GM12892 (cell line): ENCODE measurements around the gene AMY2A. TPM values are rescaled to one million over a fixed set of nuclear protein-coding genes. Genes with fewer than 3 reads are reported as not detected.
"Not testable (repeated sequence)": the region's sequence is repeated elsewhere in the genome, so short reads cannot be mapped to it uniquely, and the experiment has no call there.

Source experiments
- DNase-seq: peaks from one replicate; pipeline ENCODE4 v3.0.0; 2011; ENCODE audit not compliant: insufficient read length
- FAIRE-seq: peaks from 2 replicates; lab custom pipeline; 2011; peaks lifted over from hg19 to GRCh38; lab: Jason Lieb, UNC
- POLR2A ChIP-seq: IDR thresholded peaks from 2 replicates; pipeline ENCODE4 v1.6.1; 2011; ENCODE audit warnings: low read depth, low read length, control low read depth
- POLR2AphosphoS5 ChIP-seq: IDR thresholded peaks from 2 replicates; pipeline ENCODE4 v1.6.1; 2011; ENCODE audit warnings: low read depth, low read length, control low read depth
- TAF1 ChIP-seq: IDR thresholded peaks from 2 replicates; pipeline ENCODE4 v1.6.1; 2011; ENCODE audit warnings: low read depth, mild to moderate bottlenecking, control low read depth, low read length, borderline replicate concordance
- polyA plus RNA-seq: library from polyadenylated mRNA; unstranded; fragments of >200 nt; gene quantifications from one replicate; pipeline ENCODE4 v1.2.1, GENCODE V29; 2012; ENCODE audit warnings: missing spikeins, inconsistent platforms; ENCODE audit not compliant: missing spikeins

Gene AMY2A
- polyA plus RNA-seq, result not detected

DNA sequence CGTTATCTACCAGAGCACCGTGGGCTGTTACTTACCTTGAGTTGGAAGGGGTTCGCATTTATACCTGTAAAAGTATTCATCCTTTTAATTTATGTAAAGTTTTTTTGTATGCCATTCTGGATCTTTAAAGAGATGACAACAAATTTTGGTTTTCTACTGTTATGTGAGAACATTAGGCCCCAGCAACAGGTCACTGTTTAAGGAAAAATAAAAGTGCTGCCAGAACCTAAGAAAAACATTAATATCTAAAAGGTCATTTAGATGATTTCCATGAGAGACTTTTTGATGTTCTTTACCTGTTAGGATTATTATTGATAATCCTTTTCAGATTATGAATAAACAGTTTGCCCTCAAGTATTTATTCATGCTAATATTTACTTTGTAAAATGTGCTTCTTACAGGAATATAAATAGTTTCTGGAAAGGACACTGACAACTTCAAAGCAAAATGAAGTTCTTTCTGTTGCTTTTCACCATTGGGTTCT lies at the start of gene AMY2A:
Gene AMY2A, plus strand, starts transcription at position 434 of the 484 bp plus-strand sequence. Its CDS starts 14 bp downstream, at position 448.
- FAIRE-seq, DNase-seq: not testable (repeated sequence)

DNA sequence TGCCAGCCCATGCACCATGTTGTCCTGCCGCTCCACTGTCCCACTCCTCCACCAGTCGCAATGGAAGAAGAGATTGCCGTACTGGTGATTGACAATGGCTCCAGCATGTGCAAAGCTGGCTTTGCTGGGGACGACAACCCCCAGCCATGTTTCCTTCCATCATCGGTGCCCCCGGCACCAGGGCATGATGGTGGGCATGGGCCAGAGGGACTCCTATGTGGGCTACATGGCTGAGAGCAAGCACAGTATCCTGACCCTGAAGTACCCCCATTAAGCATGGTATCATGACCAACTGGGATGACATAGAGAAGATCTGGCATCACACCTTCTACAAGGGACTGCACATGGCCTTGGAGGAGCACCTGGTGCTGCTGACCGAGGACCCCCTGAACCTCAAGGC lies 47.7 kb upstream of the AMY2A start:
- no peak for FAIRE-seq
- no peak for DNase-seq
- TF ChIP-seq POLR2A (no peak), TAF1 (no peak), POLR2AphosphoS5 (no peak)

DNA sequence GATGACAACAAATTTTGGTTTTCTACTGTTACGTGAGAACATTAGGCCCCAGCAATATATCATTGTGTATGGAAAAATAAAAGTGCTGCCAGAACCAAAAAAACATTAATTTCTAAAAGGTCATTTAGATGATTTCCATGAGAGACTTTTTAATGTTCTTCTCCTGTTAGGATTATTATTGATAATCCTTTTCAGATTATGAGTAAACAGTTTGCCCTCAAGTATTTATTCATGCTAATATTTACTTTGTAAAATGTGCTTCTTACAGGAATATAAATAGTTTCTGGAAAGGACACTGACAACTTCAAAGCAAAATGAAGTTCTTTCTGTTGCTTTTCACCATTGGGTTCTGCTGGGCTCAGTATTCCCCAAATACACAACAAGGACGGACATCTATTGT lies 45.9 kb upstream of the AMY2A start, which contains the start of gene AMY2B:
Gene AMY2B, plus strand, starts transcription at position 301 of the 400 bp plus-strand sequence. Its CDS starts 14 bp downstream, at position 315.
- not testable (repeated sequence) for DNase-seq, FAIRE-seq

DNA sequence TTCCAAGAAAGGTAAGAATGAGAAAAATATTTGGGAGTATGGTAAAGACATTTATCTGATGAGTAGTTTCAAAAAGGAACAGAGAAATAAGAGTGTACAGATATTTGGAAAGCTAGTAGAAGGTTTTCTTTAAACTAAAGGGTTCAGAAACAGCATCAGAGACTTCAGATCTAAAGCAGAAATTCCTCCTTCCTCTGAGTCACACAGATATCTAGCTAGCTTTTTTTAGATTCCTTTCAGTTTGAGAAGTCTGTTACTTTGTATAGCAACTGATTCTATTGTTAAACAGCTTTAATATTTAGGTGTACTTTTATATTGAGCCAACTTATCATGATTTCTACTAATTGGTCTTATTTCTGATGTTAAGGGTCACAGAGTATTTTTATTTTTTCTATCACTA lies 41.2 kb upstream of the AMY2A start:
- no peak for DNase-seq
- TF ChIP-seq POLR2AphosphoS5 (no peak), POLR2A (no peak), TAF1 (no peak)
- FAIRE-seq, result no peak

DNA sequence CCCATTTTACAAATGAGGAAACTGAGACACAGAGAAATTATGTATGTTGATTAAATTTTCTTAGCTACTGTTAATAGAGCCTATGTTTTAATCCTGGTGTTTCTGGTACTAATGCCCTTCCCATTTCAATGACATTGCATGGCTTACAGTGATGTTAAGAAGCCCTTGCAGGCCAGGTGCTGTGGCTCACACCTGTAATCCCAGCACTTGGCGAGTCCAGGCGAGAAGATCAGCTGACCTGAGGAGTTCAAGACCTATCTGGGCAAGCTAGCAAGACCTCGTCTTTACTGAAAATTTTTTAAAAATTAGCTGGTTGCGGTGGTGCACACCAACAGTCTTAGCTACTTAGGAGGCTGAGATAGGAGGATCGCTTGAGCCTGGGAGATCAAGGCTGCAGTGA lies 40.4 kb upstream of the AMY2A start:
- DNase-seq, FAIRE-seq: not testable (repeated sequence)

DNA sequence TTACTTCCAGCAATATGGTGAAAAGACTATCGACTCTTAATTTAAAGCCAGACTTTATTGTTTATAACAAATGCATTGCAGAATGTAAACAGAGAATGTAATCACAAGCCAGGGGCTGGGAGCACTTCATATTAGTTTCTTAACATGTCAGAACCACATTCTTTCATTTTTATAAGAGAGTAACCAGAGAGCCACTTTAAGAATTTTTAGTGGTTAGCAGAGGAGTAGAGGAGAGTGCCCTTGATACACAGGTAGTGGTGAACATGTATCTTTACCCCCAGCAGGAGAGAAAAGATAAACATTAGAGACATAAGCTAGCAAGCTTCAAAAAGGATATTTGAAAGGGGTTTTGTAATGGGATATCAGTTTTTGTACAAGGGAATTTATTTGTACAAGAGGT lies 34.8 kb upstream of the AMY2A start:
- no peak for TF ChIP-seq POLR2A
- TF ChIP-seq TAF1, result no peak
- no peak for TF ChIP-seq POLR2AphosphoS5
- DNase-seq, result no peak
- no peak for FAIRE-seq

DNA sequence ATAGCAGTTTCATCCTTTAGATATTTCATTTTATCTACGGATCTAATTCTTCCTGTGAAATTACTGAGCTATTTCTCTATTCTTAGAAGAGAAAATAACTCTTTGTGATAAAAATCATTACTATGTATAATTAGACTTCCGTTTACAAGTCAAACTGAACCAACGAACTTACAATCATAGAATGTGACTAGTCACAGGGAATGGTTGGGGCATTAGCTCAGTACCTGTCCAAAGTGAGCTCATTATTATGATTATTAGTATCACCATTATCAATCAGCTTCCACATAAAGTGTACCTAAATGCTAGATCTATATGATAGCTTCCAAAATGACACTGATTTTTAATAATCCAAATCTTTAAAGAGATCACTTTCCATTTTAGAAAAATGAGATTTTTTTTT lies 33.3 kb upstream of the AMY2A start:
- FAIRE-seq (no peak), DNase-seq (no peak)
- TF ChIP-seq POLR2AphosphoS5 (no peak), POLR2A (no peak), TAF1 (no peak)

DNA sequence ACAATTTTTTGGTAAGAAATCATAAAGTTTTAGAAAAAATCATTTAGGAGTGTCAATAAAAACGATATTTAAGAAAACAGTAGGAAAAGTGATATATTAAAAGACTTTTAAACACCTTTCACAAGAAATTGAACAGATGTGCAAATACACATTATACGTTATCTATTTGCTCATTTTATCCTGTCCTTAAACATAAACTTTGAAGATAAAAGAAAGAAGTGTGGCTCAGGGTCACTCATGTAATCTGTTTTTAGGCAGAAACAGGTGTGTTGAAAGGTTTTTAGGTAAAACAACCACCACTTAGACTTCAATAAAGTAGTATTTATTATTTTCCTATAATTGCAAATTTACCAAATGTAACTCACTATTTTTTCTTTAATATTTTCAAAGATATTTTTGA lies 32.7 kb upstream of the AMY2A start:
- no peak for TF ChIP-seq TAF1
- FAIRE-seq, result no peak
- DNase-seq, result no peak

DNA sequence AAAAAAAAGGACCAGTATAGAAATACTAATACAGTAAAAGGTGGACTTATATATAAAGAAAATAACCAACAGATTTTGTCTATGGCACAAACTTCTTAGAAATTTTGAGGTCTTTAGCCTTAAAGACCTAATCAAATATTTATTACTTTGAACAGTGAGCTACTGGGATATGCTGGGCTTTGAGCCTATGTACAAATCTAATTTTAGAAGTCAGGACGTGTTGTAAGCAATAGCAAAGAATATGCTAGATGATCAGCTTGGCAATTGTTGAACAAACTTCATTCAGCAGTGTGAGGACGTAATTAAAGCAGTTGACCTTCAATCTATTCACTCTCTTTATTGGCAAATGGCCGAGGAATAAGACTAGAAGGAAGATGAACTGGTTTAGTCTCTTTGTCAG lies 14.5 kb upstream of the AMY2A start:
- peak; percentile 86 for FAIRE-seq

DNA sequence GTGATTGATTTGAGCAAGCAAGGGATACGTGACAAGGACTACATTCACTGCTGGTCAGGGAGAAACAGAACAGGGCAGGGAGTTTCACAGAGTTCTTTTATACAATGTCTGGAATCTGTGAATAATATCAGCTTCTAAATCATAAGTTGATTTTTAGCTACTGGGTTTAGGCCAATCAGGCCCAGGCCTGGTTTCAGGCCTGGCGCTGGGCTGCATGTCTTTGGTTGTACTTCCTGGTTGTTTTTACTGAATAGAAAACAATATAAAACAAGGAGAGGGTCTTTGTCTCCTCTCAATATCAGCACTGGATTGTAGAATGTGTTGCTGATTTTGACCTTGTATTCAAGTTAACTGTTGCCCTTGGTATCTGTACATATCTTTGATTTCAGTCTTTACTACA lies 865 bp upstream of the AMY2A start:
- DNase-seq, result no peak
- FAIRE-seq, result no peak
- TF ChIP-seq POLR2A, result no peak
- no peak for TF ChIP-seq POLR2AphosphoS5

More for the DNA sequence above, 14.5 kb upstream of the AMY2A start:
- not testable (repeated sequence) for DNase-seq

DNA sequence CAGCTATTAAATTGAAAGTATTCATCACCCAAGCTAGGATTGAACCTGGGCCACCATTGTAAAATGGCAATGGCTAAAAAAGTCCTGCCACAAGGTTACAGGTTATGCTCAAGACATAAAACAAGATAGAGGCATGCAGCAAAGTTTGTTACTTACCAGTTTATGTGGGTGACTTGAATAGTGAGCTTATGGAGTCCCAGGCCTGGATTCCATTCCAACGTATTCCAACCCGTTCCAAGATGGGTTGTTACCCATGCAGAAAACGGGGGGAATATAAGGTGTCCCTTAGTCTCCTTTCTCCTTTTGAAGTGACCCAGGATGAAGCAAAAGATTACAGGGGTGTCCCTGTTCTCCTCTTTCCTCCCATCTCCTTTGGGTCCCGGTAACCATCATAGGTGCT lies 10.2 kb downstream of the AMY2A start:
- not testable (repeated sequence) for FAIRE-seq

DNA sequence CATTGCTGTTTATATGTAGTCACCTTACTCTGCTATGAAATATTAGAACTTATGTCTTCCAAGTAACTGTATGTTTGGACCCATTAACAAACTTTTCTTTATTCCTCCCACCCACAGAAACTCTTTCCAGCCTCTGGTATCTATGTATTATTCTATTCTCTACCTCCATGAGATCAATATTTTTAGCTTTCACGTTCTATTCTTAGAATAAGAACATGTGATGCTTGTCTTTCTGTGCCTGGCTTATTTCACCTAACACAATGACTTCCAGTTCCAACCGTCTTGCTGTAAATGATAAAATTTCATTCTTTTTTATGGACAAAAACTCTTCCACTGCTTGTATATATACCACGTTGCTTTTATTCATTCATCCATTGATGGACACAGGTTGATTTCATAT lies 24.0 kb downstream of the AMY2A start:
- DNase-seq, FAIRE-seq: not testable (repeated sequence)

More for the DNA sequence above, 10.2 kb downstream of the AMY2A start:
- DNase-seq, result not testable (repeated sequence)

DNA sequence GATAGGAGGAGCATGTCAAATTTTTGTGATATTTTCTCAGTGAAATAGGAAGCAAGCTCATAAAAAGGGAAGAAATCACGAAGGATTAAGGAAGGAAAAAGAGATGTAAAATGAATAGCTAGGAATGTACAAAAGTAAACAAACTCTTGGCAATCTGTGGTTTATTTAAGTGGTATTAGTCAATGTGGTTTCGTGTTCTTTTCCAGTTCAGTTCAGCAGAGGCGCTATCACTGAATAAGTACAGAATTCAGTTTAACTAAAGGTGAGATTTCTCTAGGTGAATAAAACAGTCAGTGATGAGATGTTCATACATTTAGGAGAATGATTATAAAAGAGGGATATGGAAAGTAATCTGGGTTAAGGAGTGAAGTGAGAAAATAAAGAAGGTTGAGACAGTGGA lies 26.7 kb downstream of the AMY2A start:
- DNase-seq, FAIRE-seq: not testable (repeated sequence)

DNA sequence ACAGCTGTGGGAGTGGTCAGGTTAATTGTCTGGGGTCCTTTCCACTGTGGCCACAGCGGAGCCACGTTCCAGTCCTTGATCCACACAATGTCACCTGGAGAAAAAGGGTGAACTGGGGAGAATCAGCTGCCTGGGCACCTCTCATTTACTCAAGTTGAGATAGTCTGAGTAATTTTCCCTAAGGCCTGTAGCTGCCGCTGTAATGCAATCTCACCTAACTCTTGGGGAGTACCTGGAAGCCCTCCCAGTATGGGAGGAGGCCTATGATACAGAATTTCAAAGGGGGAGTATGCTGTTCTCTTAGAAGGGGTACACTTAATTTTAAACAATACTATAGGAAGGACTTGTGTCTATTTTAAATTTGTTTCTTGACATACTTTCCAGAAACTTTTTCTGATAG lies 33.1 kb downstream of the AMY2A start:
- not testable (repeated sequence) for DNase-seq, FAIRE-seq

DNA sequence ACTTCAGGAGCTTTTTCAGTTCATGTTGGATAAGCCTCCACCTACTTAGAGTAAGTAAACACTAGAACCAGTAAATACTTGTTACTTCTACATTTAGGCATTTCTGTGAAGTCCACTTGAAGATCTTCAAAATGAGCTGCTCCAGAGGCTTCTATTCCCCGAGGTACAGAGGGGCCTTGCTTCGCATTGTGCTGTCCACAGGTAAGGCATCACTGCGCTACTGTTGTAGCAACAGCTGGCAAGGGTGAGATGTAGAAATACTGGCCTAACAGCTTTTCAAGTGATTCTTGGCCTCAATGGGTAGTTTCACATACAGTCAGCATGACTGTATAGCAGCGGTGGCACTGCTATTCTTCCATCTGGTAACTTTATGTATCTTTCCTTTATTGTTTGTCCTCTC lies 33.7 kb downstream of the AMY2A start:
- not testable (repeated sequence) for FAIRE-seq, DNase-seq

DNA sequence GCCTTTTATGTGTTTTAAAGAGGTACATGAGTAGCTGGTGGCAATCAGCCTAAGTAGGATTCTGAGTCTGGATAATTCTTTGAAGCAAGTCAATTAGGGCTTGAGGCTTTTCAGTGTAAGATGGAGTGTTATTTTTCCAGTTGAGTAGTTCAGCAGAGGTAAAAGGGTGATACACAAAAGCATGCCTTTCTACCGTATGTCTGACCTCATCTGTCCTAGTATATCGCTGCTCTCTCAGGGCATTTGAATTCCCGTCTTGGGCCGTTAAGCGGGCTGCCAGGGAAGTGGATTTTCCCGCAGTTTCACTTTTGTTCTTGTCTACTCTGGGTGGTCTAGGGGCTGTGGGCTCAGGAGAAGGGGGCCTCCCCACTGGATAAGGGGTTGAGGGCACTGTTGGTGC lies 36.9 kb downstream of the AMY2A start:
- DNase-seq, FAIRE-seq: not testable (repeated sequence)

DNA sequence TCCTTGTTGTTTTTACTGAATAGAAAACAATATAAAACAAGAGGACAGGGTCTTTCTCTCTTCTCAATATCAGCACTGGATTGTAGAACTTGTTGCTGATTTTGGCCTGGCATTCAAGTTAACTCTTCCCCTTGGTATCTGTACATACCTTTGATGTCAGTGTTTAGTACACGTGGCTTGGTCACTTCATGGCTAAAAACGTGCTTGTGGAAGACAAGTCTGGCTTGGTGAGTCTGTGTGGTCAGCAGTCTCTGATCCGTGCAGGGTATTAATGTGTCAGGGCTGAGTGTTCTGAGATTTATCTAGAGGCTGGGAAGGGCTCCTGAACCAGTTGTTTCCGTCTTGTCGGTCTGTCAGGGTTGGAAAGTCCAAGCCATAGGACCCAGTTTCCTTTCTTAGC lies 38.2 kb downstream of the AMY2A start, which contains the start of gene AMY1A:
Gene AMY1A, plus strand, starts transcription at position 301 of the 400 bp plus-strand sequence. CDS start 571 bp downstream, outside the sequence.
- FAIRE-seq, DNase-seq: not testable (repeated sequence)
